SKM-1 (cell line): ENCODE data around the gene PPP1R3E.

Experiments used
- DNase-seq: peaks from one replicate; lab custom pipeline; 2025; ENCODE audit not compliant: unreplicated experiment; lab: John Stamatoyannopoulos, UW

The PPP1R3E gene

GRCh38 chr14:23249824-23250223, 52.8 kb downstream of the PPP1R3E start:
- DNase-seq = no peak

- DNase-seq = no peak
Measured at GRCh38 chr14:23248601-23249000, 54.1 kb downstream of the PPP1R3E start.
